Pancreas (tissue), 10 donors: Measurements from ENCODE around the gene PPM1L. TPM values are rescaled to one million over a fixed set of nuclear protein-coding genes. Genes with fewer than 3 reads are reported as not detected.

ENCODE experiments used
- ATAC-seq, 4 donors: fragments of 200-7000 bp; cut with Tn5 transposase; one replicate each; pipeline versions ENCODE4 v1.8.0 to v1.9.1; 2020; ENCODE audit warnings: mild to moderate bottlenecking in 4 of 4, moderate library complexity in 4 of 4
- DNase-seq, 6 donors: peaks; one replicate each; pipeline ENCODE4 v3.0.0-alpha.2; 2020
- FAIRE-seq: peaks from 2 replicates; lab custom pipeline; 2012; peaks lifted over from hg19 to GRCh38; lab: Jason Lieb, UNC
- H3K27ac ChIP-seq, 4 donors: fragments of 200-600 bp; sonication (generic); 1 replicate in 3 of 4; 2 replicates in 1 of 4; pipeline versions ENCODE4 v1.5.0 to v1.8.0; 2020
- H3K27me3 ChIP-seq, 4 donors: fragments of 200-600 bp; one replicate each; pipeline ENCODE4 v1.8.0; 2021
- H3K36me3 ChIP-seq, 3 donors: fragments of 200-600 bp; sonication (generic) in 1 of 3; one replicate each; pipeline versions ENCODE4 v1.5.0 to v1.8.0; 2020 to 2021
- H3K4me1 ChIP-seq, 3 donors: fragments of 200-600 bp; one replicate each; pipeline ENCODE4 v1.8.0; 2021
- H3K4me3 ChIP-seq, 4 donors: fragments of 200-600 bp; sonication (generic) in 2 of 4; one replicate each; pipeline versions ENCODE4 v1.5.0 to v1.8.0; 2020 to 2021
- H3K9me3 ChIP-seq, 4 donors: fragments of 200-600 bp; one replicate each; pipeline ENCODE4 v1.8.0; 2021
- WGBS, 2 donors: extraction: QIAGEN DNeasy Blood & Tissue Kit; methylation state at CpG; one replicate each; pipeline ENCODE4 v1.1.7; 2013; 5-methylcytosine and 5-hydroxymethylcytosine counted together
- intact Hi-C, 3 donors: fragments of 100-400 bp; cut with DNase I; formaldehyde crosslinking; loops; one replicate each; pipeline versions ENCODE4 v1.11.1 to v1.14.2; 2022
- polyA plus RNA-seq, 2 donors: library from polyadenylated mRNA; stranded (reverse); fragments of 200-250 nt; gene quantifications; one replicate each; pipeline ENCODE4 v1.2.3, GENCODE V29; 2013
- total RNA-seq, 6 donors: library from RNA; stranded (reverse); fragmentation: NEBNext Ultra II Directional in 4 of 6; extraction: Animal tissue kit (Norgen Biotek cat#: 25700) in 4 of 6; gene quantifications; one replicate each; pipeline versions ENCODE4 v1.2.1 to v1.2.4, GENCODE V29; 2021 to 2023
- TF ChIP-seq, protein P1 (sequence below), 4 donors: fragments of 200-600 bp; sonication (generic) in 3 of 4; IDR thresholded peaks; one replicate each; pipeline versions ENCODE4 v1.5.0 to v1.8.0; 2021; ENCODE audit warnings: antibody characterized with exemption in 4 of 4
- donor health status: healthy with polysubstance abuse.
- donor health status: DM: no; HTN: no; CAD: no; lungs with moderate emphysema.
- donor health status: DM: no; HTN: no; CAD: no.
- donor health status: control.
- donor health status: control.
- donor health status: Bipolar disorder and iron deficiency.
- donor health status: DM: yes; HTN: yes; CAD: no.
- donor health status: DM: no; HTN: no; CAD: no.
- donor health status: DM: no; HTN: no; CAD: no.
- donor health status: DM: yes; HTN: yes; CAD: no.

PPM1L gene
- total and polyA plus RNA-seq, 8 donors = 2.3 to 12.3 (median 6.4) TPM

DNA sequence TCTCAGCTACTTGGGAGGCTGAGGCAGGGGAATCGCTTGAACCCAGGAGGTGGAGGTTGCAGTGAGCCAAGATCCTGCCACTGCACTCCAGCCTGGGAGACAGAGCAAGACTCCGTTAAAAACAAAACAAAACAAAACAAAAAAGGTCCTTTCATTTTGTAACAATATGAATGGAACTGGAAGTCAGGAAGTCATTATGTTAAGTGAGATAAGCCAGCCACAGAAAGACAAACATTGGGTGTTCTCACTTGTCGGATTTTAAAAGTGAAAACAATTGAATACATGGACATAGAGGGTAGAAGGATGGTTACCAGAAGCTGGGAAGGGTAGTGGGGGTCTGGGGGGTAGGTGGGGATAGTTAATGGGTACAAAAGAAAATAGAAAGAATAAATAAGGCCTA lies 361.6 kb downstream of the PPM1L start:
- TF ChIP-seq, protein P1, sequence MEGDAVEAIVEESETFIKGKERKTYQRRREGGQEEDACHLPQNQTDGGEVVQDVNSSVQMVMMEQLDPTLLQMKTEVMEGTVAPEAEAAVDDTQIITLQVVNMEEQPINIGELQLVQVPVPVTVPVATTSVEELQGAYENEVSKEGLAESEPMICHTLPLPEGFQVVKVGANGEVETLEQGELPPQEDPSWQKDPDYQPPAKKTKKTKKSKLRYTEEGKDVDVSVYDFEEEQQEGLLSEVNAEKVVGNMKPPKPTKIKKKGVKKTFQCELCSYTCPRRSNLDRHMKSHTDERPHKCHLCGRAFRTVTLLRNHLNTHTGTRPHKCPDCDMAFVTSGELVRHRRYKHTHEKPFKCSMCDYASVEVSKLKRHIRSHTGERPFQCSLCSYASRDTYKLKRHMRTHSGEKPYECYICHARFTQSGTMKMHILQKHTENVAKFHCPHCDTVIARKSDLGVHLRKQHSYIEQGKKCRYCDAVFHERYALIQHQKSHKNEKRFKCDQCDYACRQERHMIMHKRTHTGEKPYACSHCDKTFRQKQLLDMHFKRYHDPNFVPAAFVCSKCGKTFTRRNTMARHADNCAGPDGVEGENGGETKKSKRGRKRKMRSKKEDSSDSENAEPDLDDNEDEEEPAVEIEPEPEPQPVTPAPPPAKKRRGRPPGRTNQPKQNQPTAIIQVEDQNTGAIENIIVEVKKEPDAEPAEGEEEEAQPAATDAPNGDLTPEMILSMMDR (IDR thresholded peaks at IDR 0.05) = no peak

DNA sequence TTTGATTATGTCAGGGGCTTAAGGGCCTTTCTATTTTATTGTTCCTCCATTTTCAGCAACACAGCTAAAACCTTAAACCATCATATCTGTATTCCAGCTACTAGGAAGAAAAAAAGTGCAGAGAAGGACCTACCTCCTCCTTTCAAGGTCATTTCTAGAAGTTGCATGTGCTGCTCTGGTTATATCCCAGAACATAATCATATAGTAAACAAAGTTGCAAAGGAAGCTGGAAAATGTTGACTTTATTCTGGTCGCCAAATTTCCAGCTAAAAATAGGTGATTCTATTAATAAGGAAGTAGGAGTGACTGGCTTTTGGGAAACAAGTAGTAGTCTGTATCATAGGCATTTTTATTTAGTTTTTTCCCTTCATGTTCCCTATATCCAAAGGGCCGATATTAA lies 370.5 kb downstream of the PPM1L start:
- DNase-seq = no peak
- 32 to 37% methylated on average over 2 of the region's 2 CpGs for WGBS, 2 donors
- intact Hi-C loops = no loop called here
- no peak overlapping the region for H3K4me3 ChIP-seq
- H3K27ac ChIP-seq = no peak overlapping the region
- peak; percentile 56 to 73 (median 62) for ATAC-seq
- H3K9me3 ChIP-seq = no peaks in the 10 kb centered on the region
- TF ChIP-seq, protein P1 (IDR thresholded peaks at IDR 0.05) = no peak
- FAIRE-seq = no peak
- H3K36me3 ChIP-seq = no peaks in the 10 kb centered on the region
- peaks cover 0 to 2% (median 0%) of the 10 kb centered on the region in 3 donors for H3K4me1 ChIP-seq
- no peaks in the 10 kb centered on the region for H3K27me3 ChIP-seq

More for the DNA sequence above, 361.6 kb downstream of the PPM1L start:
- FAIRE-seq = no peak
- no peak for DNase-seq
- Histone ChIP-seq H3K27ac (no peak overlapping the region), H3K4me3 (no peak overlapping the region), H3K36me3 (no peaks in the 10 kb centered on the region), H3K27me3 (no peaks in the 10 kb centered on the region), H3K9me3 (no peaks in the 10 kb centered on the region), H3K4me1 (no peaks in the 10 kb centered on the region)
- intact Hi-C loops = no loop called here
- ATAC-seq = no peak
- WGBS, 2 donors = 78 to 80% methylated on average over 3 of the region's 3 CpGs

Other genes starting within 250 kb of the PPM1L start
- gene KPNA4, start 190.7 kb upstream of the PPM1L start, total RNA-seq = 10 to 100 TPM; 15.9 to 23.9 (median 19.0) TPM
- 1 to 10 TPM; 5.8 to 6.5 TPM for gene KPNA4, start 190.7 kb upstream of the PPM1L start, polyA plus RNA-seq
- gene ARL14, start 79.1 kb upstream of the PPM1L start, total RNA-seq = 1 to 10 TPM in 5 of 6 donors, under 1 TPM in 1; 0.75 to 2.8 (median 1.8) TPM
- gene ARL14, start 79.1 kb upstream of the PPM1L start, polyA plus RNA-seq = 1 to 10 TPM; 4.1 to 5.8 TPM